Measurements from ENCODE around the gene OXTR. TPM values are rescaled to one million over a fixed set of nuclear protein-coding genes. Genes with fewer than 3 reads are reported as not detected.

Gene OXTR
- total RNA-seq, 1 donor from 2014 or later: 24.0 TPM

GRCh38 chr3:8810561-8810960 is 41.1 kb upstream of the OXTR start:
- H3K9me3 Mint-ChIP-seq (ENCODE audit: unreplicated experiment): no peaks in the 10 kb centered on the region
- H3K27me3 Mint-ChIP-seq (ENCODE audit: unreplicated experiment): no peaks in the 10 kb centered on the region
- no peaks in the 10 kb centered on the region for H3K36me3 Mint-ChIP-seq (ENCODE audit: unreplicated experiment)
- no peak overlapping the region for H3K4me3 Mint-ChIP-seq (ENCODE audit: unreplicated experiment)
- no peak for DNase-seq (ENCODE audit: extremely low spot score, unreplicated experiment)
- H3K27ac Mint-ChIP-seq (ENCODE audit: unreplicated experiment): no peak overlapping the region
- no peaks in the 10 kb centered on the region for H3K4me1 Mint-ChIP-seq (ENCODE audit: unreplicated experiment)
- no peak for TF ChIP-seq CTCF (IDR thresholded peaks at IDR 0.05)

GRCh38 chr3:8805774-8806173 is 36.4 kb upstream of the OXTR start:
- DNase-seq (ENCODE audit: extremely low spot score, unreplicated experiment): no peak
- Mint-ChIP-seq H3K4me1 (ENCODE audit: unreplicated experiment) (no peaks in the 10 kb centered on the region), H3K27me3 (ENCODE audit: unreplicated experiment) (no peaks in the 10 kb centered on the region), H3K27ac (ENCODE audit: unreplicated experiment) (no peak overlapping the region), H3K4me3 (ENCODE audit: unreplicated experiment) (no peak overlapping the region), H3K9me3 (ENCODE audit: unreplicated experiment) (peaks cover 5% of the 10 kb centered on the region), H3K36me3 (ENCODE audit: unreplicated experiment) (no peaks in the 10 kb centered on the region)
- TF ChIP-seq CTCF (IDR thresholded peaks at IDR 0.05): no peak

DNA sequence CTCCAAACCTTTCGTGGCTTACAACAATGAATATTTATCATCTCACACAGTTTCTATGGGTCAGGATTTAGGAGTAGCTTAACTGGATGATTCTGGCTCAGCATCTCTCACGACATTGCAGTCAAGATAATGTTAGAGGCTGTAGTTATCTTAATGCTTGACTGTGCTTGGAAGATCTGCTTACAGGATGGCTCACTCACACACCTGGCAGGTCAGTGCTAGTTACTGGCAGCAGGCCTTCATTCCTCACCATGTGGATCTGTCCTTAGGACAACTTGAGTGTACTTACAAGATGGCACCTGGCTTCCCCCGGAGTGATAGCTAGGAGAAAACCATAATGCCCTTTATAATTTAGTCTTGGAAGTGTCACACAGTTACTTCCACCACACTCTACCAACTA is 32.8 kb upstream of the OXTR start:
- H3K4me1 Mint-ChIP-seq (ENCODE audit: unreplicated experiment): no peaks in the 10 kb centered on the region
- no peaks in the 10 kb centered on the region for H3K27me3 Mint-ChIP-seq (ENCODE audit: unreplicated experiment)
- peaks cover 9% of the 10 kb centered on the region for H3K9me3 Mint-ChIP-seq (ENCODE audit: unreplicated experiment)
- no peak for TF ChIP-seq CTCF (IDR thresholded peaks at IDR 0.05)
- no peak overlapping the region for H3K27ac Mint-ChIP-seq (ENCODE audit: unreplicated experiment)
- no peak overlapping the region for H3K4me3 Mint-ChIP-seq (ENCODE audit: unreplicated experiment)
- no peak for DNase-seq (ENCODE audit: extremely low spot score, unreplicated experiment)
- peaks cover 5% of the 10 kb centered on the region for H3K36me3 Mint-ChIP-seq (ENCODE audit: unreplicated experiment)

DNA sequence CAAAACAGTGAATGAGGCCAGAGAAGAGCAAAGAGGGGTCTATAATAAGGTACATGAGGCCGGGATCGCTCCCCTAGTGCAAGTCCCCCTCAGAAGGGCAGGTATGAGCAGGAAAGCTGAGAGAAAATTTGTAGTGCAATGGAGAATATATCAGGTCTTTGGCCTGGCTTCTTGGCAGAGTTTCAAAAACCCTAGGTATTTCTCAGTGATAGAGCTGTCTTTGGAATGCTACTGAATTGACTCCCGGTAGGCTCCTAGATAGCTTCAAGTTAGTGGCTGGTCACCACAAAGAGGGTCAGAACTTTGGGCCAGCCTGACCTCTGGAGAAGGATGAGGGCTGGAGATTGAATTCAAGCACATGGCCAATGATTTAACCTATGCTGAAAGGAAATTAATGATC is 30.6 kb upstream of the OXTR start:
- Mint-ChIP-seq H3K27me3 (ENCODE audit: unreplicated experiment) (no peaks in the 10 kb centered on the region), H3K4me1 (ENCODE audit: unreplicated experiment) (no peaks in the 10 kb centered on the region), H3K27ac (ENCODE audit: unreplicated experiment) (no peak overlapping the region), H3K9me3 (ENCODE audit: unreplicated experiment) (peaks cover 9% of the 10 kb centered on the region), H3K4me3 (ENCODE audit: unreplicated experiment) (no peak overlapping the region), H3K36me3 (ENCODE audit: unreplicated experiment) (peaks cover 9% of the 10 kb centered on the region)
- no peak for DNase-seq (ENCODE audit: extremely low spot score, unreplicated experiment)
- no peak for TF ChIP-seq CTCF (IDR thresholded peaks at IDR 0.05)

DNA sequence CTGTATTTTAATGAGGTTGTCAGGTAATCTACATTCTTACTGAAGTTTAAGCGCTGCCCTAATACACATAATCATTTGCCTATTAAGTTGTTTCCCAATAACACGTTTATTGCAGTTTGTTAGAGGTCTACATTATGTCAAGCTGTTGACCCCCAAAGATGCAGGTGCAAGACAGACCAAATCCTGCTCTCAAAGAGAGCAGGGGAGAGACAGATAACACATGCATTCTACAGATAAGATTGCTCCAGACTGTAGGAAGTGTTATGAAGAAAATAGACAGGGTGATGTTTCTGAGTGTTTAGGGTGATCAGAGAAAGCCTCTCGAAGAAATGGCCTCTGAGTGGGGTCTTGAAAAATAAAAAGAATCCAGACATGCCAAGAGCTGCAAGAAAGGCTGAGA is 24.8 kb upstream of the OXTR start:
- peaks cover 11% of the 10 kb centered on the region for H3K4me1 Mint-ChIP-seq (ENCODE audit: unreplicated experiment)
- no peak overlapping the region for H3K4me3 Mint-ChIP-seq (ENCODE audit: unreplicated experiment)
- no peaks in the 10 kb centered on the region for H3K27me3 Mint-ChIP-seq (ENCODE audit: unreplicated experiment)
- peaks cover 6% of the 10 kb centered on the region for H3K9me3 Mint-ChIP-seq (ENCODE audit: unreplicated experiment)
- TF ChIP-seq CTCF (IDR thresholded peaks at IDR 0.05): no peak
- no peak overlapping the region for H3K27ac Mint-ChIP-seq (ENCODE audit: unreplicated experiment)
- peaks cover 4% of the 10 kb centered on the region for H3K36me3 Mint-ChIP-seq (ENCODE audit: unreplicated experiment)
- DNase-seq (ENCODE audit: extremely low spot score, unreplicated experiment): no peak
